Prostate gland (tissue), 2 donors: ENCODE data around the gene BDH1. TPM values are rescaled to one million over a fixed set of nuclear protein-coding genes. Genes with fewer than 3 reads are reported as not detected.

Source experiments
- DNase-seq: peaks from one replicate; pipeline ENCODE4 v3.0.0-alpha.2; 2019; ENCODE audit warnings: low spot score
- H3K27ac ChIP-seq, 2 donors: fragments of 200-600 bp; sonication (generic); 2 replicates each; pipeline ENCODE4 v1.5.1; 2017 to 2019
- H3K27me3 ChIP-seq: fragments of 200-600 bp; sonication (generic); replicated peaks from 2 replicates; pipeline ENCODE4 v1.5.1; 2019; ENCODE audit not compliant: insufficient read depth
- H3K36me3 ChIP-seq, 2 donors: fragments of 200-600 bp; sonication (generic); 1 replicate in 1 of 2; 2 replicates in 1 of 2; pipeline versions ENCODE4 v1.5.1 to v1.8.1; 2017 to 2019
- H3K4me1 ChIP-seq: fragments of 200-600 bp; sonication (generic); replicated peaks from 2 replicates; pipeline ENCODE4 v1.5.1; 2019
- H3K4me3 ChIP-seq, 2 donors: fragments of 200-600 bp; sonication (generic); 2 replicates each; pipeline ENCODE4 v1.5.1; 2017 to 2019
- H3K9me3 ChIP-seq: fragments of 200-600 bp; sonication (generic); 2 replicates; pipeline ENCODE4 v1.5.1; 2017
- POLR2A ChIP-seq: fragments of 450-650 bp; IDR thresholded peaks from one replicate; pipeline ENCODE4 v1.6.1; 2016; ENCODE audit warnings: antibody characterized with exemption, mild to moderate bottlenecking
- POLR2AphosphoS5 ChIP-seq: sonication (generic); formaldehyde crosslinking; IDR thresholded peaks from one replicate; pipeline ENCODE4 v1.6.1; 2017; ENCODE audit warnings: antibody characterized with exemption
- WGBS: methylation state at CpG from one replicate; pipeline ENCODE4 v1.1.5; 2018; 5-methylcytosine and 5-hydroxymethylcytosine counted together
- intact Hi-C: fragments of 100-400 bp; cut with DNase I; formaldehyde crosslinking; loops from one replicate; pipeline ENCODE4 v1.14.2; 2022
- total RNA-seq, 2 donors: library from RNA; depleted of rRNA; stranded (reverse); fragments of >200 nt; gene quantifications; one replicate each; pipeline ENCODE4 v1.1.0, GENCODE V29; 2016
- TF ChIP-seq, protein P1 (sequence below), 4 experiments: fragments of 200-600 bp in 2 of 4; fragments of 450-650 bp in 2 of 4; sonication (generic) in 2 of 4; IDR thresholded peaks; 1 replicate in 3 of 4; 2 replicates in 1 of 4; pipeline ENCODE4 v1.5.1; 2016 to 2019; ENCODE audit warnings: antibody characterized with exemption in 4 of 4, mild to moderate bottlenecking in 2 of 4, moderate library complexity in 2 of 4

The BDH1 gene
- total RNA-seq, 2 donors from 2014 or later: 41.1 to 84.3 TPM

DNA sequence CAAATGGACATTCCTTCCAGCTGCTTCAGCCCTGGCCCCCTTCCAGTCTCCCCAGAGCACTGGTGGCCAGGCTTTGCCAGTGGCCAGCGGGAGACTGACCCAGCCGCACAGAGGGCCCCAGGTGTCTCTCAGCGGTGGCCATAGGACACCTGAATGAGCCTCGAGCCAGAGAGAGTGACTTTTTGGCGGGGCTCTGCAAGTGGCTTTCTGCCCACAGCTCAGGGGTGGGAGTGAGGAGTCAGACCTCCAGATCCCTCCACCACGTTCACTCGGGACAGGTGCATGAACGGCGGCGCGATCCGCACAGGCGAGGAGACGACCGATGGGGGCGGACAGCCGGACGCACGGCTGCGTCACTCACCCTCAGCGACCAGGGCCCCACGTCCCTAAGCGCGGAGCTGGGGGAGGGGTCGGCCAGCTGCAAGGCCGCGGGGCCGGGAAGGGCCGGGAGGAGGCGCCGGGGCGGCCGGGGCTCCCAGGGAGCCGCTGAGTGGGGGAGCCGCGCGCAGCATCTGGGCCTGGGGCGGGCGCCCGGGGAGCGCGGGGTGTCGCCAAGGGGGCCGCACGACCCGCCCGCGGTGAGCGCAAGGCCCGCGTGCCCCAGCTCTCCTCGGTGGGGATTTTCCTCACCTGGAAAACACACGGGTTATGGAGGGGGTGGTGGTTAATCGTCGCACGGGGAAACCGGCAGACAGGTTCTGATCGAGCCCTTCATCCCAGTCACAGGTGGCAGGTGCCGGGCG lies 57.1 kb downstream of the BDH1 start:
- Histone ChIP-seq H3K4me1 (no peaks in the 10 kb centered on the region), H3K27me3 (no peaks in the 10 kb centered on the region), H3K4me3 (no peak overlapping the region), H3K9me3 (no peaks in the 10 kb centered on the region), H3K36me3 (no peaks in the 10 kb centered on the region), H3K27ac (no peak overlapping the region)
- DNase-seq: no peak
- intact Hi-C loops: no loop called here
- 90% methylated on average over 58 of the region's 60 CpGs for WGBS
- TF ChIP-seq, protein P1, sequence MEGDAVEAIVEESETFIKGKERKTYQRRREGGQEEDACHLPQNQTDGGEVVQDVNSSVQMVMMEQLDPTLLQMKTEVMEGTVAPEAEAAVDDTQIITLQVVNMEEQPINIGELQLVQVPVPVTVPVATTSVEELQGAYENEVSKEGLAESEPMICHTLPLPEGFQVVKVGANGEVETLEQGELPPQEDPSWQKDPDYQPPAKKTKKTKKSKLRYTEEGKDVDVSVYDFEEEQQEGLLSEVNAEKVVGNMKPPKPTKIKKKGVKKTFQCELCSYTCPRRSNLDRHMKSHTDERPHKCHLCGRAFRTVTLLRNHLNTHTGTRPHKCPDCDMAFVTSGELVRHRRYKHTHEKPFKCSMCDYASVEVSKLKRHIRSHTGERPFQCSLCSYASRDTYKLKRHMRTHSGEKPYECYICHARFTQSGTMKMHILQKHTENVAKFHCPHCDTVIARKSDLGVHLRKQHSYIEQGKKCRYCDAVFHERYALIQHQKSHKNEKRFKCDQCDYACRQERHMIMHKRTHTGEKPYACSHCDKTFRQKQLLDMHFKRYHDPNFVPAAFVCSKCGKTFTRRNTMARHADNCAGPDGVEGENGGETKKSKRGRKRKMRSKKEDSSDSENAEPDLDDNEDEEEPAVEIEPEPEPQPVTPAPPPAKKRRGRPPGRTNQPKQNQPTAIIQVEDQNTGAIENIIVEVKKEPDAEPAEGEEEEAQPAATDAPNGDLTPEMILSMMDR (IDR thresholded peaks at IDR 0.05): no peak
- TF ChIP-seq POLR2A: no peak
- no peak for TF ChIP-seq POLR2AphosphoS5

GRCh38 chr3:197496746-197497125 lies 59.0 kb downstream of the BDH1 start:
- Histone ChIP-seq H3K4me3 (no peak overlapping the region), H3K4me1 (no peaks in the 10 kb centered on the region), H3K9me3 (no peaks in the 10 kb centered on the region), H3K27ac (no peak overlapping the region), H3K27me3 (no peaks in the 10 kb centered on the region), H3K36me3 (no peaks in the 10 kb centered on the region)
- 100% methylated on average over 1 of the region's 1 CpG for WGBS
- intact Hi-C loops: no loop called here
- TF ChIP-seq POLR2A: no peak
- TF ChIP-seq, protein P1 (IDR thresholded peaks at IDR 0.05): no peak
- no peak for TF ChIP-seq POLR2AphosphoS5
- no peak for DNase-seq

DNA sequence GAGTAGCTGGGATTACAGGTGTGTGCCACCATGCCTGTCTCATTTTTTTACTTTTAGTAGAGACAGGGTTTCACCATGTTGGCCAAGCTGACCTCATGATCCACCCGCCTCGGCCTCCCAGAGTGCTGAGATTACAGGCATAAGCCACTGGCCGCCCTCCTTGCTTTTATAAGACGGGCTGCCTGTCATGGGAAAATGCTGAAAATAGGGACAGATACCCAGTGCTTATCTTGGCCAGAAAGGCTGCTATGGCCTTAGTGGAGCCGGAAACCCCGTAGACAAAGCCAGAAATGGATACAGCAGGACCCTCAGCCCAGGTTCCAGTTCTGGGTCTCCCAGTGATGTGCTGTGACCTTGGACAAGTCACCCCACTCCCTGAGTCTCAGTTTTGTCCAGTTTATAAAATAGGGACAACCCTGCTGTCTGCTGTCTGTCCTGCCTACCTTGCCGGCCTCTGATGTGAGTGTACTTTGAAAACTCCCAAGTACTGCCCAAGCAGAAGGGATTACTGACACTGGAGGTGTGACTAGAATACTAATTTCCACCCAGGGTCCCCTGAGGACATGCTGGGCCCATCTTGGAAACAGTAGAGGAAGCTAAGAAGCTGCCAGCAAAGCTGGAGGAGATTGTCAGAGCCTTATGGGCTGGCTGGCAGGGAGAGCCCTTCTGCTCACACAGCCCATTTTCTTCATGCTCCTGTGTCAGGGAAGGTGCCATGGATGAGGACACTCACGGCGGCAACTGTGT lies 59.6 kb downstream of the BDH1 start:
- Histone ChIP-seq H3K36me3 (no peaks in the 10 kb centered on the region), H3K4me1 (no peaks in the 10 kb centered on the region), H3K9me3 (no peaks in the 10 kb centered on the region), H3K27ac (no peak overlapping the region), H3K4me3 (no peak overlapping the region), H3K27me3 (no peaks in the 10 kb centered on the region)
- intact Hi-C loops: no loop called here
- 92% methylated on average over 9 of the region's 9 CpGs for WGBS
- DNase-seq: no peak
- TF ChIP-seq, protein P1 (IDR thresholded peaks at IDR 0.05): no peak
- TF ChIP-seq POLR2AphosphoS5 (no peak), POLR2A (no peak)

- Histone ChIP-seq H3K4me1 (no peaks in the 10 kb centered on the region), H3K27me3 (no peaks in the 10 kb centered on the region), H3K27ac (no peak overlapping the region), H3K36me3 (no peaks in the 10 kb centered on the region), H3K4me3 (no peak overlapping the region), H3K9me3 (no peaks in the 10 kb centered on the region)
- intact Hi-C loops: no loop called here
- TF ChIP-seq POLR2A: no peak
- no peak for TF ChIP-seq POLR2AphosphoS5
- TF ChIP-seq, protein P1 (IDR thresholded peaks at IDR 0.05): no peak
- no peak for DNase-seq
- 92% methylated on average over 5 of the region's 5 CpGs for WGBS
Measured at GRCh38 chr3:197495499-197495898, 60.3 kb downstream of the BDH1 start.
